Fibroblast of skin of right quadriceps (primary cell): ENCODE results near the gene ILDR1.

Source experiments
- DNase-seq: peaks from one replicate; pipeline ENCODE4 v3.0.0-alpha.2; 2013

Gene ILDR1

DNA sequence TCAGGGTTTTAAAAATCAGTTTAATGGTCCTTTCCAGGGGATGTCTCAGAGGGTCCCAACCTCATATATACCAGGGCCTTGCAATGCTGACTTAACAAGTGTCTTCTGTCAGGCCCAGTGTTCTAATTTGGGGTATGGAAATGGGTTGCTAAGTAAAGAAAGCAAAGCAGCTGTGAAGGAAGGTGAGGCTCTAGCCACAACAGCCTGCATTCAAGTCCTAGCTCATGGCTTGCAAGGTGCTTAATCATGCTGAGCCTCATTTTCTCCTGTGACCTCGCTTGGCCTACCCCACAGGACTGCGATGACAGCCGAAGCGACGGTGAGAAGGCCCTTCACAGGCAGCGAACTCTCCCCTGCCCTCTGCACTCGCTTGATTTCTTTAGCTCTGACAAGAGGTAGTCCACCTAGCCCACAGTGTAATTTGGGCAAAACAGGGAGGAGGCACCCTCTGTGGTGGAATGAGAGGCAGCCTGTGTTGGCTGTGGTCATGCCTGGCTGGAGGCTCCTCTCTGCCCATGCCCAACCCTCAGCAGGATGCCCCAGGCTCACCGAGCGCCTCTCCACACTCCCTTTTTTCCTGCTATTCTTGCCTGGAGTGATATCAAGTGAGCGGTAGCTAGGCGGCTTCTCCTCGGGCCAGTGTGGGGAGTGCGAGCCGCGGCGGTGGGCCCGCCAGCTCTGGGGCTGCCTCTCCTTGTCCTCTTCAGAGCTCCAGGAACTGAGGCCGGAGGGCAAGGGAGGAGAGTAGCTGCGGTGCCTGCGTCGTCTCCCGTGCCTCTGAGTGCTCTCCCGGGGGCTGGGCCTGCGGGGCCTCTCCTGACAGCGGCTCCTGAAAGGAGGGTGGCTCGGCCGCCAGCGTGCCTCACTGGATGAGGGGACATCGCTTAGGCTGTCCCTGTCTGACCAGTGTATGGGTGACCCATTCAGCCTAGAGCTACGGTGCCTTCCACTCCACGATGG is 29.2 kb downstream of the ILDR1 start:
- DNase-seq: no peak

DNA sequence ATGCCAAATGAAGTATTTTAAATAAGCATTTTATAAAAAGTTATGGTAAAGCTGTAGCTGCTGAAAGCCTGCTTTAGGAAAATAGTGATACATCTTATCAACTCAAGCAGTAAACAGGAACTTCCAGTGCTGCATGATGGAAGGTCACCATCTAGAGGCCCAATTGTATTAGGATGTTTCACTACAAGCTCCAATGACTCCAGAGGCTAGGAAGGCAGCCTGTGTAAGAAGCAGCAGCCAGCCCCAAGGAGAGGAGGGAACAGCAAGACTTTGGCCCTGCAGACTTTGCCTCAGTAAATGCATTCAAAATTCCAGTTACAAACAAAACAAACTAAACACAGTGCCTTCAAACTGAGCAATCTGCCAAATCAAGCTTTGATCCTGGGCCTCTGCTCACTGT is 32.1 kb downstream of the ILDR1 start:
- DNase-seq: no peak

DNA sequence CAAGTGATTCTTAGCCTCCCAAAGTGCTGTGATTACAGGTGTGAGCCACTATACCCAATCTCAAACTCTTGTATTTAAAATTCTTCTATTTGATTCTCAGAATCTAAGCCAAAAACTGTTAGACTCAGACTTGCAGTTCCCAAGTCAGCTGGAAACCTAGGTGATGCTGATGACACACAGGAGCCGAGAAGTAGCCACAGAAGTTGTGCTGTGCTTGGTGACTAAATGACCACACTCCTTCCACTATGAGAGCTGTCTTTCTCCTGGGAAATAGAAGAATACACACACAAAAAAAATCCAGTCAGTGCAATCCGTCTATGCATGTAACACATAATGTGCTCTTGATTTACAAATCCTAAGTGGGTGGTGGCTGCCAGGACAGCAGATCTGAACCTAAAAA is 33.9 kb downstream of the ILDR1 start:
- no peak for DNase-seq

DNA sequence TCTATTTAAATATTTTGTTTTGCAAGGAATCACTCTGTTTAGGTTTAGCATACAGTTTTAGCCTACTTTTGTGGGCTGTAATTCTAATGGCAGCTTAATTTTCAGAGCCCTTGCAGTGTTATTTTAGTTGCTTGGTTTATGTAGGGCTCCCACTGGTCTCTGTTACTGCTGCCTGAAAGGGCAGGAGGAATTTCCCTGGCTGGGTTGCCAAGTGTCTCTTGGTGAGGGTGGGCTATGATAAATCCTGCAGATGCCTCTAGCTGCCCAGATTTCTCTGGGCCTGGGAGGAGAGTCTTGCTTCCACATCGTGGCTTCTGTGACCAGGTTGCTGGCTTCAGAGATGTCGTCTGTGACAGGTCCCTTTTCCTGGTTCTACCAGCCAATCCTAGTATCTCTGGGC is 36.2 kb downstream of the ILDR1 start:
- DNase-seq: no peak

DNA sequence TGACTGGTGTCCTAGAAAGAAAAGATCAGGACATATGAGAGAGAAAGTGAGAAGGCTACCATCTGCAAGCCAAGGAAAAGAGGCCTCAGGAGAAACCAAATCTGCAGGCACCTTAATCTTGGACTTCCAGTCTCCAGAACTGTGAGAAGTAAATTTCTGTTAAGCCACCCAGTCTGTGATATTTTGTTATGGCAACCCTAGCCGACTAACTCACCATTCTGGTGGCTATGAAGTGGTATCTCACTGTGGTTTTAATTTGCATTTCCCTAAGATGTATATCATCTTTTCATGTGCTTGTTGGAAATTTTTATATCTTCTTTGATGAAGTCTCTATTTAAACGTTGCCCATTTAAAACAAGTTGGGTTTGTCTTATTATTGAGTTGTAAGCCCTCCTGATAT is 40.6 kb downstream of the ILDR1 start:
- DNase-seq: no peak

DNA sequence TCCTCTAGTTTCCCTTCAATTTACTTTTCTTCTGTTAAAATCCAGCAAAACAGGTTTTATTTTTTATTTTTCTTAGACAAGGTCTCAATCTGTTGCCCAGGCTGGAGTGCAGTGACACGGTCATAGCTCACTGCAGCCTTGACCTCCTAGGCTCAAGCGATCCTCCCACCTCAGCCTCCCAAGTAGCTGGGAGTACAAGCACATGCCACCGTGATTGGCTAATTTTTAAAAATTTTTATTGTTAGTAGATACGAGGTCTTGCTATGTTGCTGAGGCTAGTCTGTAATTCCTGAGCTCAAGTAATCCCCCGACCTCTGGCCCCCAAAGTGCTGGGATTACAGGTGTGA is 41.6 kb downstream of the ILDR1 start:
- DNase-seq: no peak

DNA sequence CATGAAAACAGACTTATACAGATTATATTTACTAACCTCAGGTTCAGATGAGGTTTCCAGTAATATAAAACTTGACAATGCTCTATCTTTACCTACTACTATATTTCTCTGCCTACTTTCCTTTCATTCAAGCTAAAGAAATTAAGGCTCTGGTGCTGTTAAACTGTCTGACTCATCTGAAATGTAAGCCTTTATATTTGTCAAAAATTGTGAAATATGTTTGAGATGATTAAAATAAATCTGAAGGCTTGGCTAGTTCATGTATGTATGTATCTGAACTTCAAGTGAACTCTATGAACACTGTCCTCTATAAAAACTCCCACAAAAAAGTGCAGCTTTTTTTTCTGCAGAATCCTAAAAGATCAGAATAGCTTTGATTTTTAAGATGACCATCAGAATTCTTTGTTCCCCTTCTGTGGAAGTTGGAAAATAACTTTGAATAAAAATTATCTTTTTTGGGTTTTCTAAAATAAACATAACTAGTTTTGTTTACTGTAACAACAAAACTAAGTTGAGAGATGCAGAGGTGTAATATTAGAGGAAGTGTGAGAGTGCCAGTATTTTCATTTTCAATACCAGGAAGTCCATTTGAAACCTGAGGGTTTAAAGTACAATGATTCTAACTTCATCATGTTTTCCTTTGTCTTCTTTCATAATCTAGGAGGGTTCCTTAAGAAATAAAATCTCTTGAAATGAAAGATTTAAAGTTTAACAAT is 42.2 kb downstream of the ILDR1 start:
- DNase-seq: no peak

DNA sequence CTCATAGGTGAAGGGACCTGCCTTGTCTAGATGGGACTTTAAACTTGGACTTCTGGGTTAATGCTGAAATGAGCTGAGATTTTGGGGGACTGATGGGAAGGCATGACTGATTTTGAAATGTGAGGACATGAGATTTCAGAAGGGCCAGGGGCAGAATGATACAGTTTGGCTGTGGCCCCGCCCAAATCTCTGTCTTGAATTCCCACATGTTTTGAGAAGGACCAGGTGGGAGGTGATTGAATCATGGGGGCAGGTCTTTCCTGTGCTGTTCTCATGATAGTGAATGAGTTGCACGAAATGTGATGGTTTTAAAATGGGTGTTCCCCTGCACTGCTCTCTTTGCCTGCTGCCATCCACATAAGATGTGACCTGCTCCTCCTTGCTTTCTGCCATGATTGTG is 42.8 kb downstream of the ILDR1 start:
- no peak for DNase-seq

DNA sequence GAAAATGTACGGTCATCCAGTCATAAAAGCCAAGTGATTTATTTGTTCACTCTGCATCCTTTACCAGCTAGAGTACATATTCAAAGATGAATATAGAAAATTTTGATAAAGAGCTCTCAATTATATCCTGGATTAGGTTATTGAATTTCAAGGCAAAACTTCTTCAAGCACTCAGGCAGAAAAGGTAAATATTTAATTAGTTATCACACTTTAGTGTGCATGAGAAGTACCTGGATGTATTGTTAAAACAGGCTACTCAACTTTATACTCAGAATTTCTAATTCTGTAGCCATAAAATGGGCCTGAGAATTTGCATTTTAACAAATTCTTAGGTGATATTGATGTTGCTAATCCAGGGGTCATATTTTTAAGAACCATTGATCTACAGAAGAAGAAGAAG is 45.3 kb downstream of the ILDR1 start:
- no peak for DNase-seq

DNA sequence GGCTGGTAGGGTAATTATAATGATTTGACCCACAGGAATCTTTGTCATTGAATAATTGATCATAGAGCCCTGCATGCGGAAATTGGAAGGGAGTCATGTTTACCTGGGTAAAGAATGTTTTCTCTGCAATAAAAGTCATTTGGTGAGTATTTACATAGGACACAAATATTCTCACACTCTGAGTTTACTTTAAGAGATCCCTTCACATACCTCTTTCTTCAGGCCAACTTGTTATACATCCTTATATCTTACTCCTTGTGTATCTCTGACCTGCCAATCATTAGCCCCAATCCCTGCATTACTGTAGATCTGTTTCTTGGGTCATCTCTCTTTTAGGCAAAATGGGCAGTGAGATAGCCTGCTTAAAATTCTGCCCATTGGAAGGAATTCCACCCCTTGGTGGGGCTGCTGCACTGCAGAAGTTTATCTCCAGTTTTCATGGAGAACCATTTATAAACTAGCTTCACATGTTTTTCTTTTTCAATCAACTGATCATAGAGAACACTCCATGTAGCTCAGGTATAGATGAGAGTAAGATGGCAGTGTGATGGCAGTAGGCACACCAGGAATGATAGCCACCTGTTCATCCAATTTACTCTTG is 46.2 kb downstream of the ILDR1 start:
- no peak for DNase-seq

DNA sequence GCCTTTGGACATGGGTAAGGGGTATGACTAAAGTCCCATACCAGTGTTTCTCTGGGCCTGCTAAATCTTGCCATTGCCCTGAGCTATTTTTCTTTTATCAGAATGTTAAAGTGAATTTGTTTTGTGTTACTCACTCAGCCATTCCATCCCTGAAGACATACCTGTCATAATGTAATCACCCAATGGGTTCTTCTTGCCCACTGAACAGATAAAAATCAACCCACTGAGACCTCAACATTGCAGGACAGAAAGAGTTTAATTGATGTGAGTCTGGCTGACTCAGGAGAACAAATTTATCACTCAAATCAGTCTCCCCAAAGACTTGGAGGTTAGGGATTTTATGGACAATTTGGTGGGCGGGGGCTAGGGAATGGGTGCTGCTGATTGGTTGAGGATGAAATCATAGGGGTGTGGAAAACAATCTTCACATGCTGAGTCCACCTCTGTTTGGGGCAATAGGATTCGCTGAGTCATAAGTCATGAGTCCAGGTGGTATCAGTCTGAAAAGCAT is 47.4 kb downstream of the ILDR1 start:
- no peak for DNase-seq

DNA sequence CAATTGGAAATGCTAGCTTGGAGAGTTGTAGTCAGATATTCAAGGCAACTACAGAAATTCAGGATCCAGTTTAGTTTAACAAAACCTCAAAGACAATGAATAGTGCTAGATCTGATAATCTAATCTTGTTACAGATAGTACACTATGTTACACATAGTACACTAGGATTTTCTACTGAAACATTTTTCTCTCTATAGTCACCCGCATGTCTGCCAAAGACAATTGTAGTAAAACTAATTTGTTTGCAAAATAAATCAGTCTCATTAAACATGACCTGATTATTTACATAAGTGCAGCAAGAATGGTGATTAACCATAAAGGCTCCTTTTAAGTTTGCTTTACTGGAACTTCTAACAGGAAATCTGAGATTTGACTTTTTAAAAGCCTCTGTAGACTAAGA is 52.0 kb downstream of the ILDR1 start:
- peak; percentile 1 for DNase-seq

DNA sequence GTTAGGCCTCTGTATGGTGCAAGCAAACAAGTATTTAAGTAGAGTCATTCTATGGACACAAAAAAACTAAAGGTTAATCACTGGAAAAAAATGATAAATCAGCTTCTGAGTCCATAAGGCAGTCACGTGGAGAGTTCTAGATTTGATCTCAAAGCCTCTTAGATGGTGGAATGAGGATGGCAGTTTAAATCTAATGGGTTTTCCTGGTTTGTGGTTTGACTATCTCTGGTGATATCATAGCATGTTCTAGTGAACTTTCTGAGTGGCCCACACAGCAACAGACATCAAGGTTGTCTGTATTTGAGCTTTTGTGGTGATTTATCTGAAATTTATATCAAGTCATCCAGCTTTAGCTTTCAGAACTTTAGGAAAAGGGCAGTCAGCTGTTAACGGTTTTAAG is 52.4 kb downstream of the ILDR1 start:
- no peak for DNase-seq

DNA sequence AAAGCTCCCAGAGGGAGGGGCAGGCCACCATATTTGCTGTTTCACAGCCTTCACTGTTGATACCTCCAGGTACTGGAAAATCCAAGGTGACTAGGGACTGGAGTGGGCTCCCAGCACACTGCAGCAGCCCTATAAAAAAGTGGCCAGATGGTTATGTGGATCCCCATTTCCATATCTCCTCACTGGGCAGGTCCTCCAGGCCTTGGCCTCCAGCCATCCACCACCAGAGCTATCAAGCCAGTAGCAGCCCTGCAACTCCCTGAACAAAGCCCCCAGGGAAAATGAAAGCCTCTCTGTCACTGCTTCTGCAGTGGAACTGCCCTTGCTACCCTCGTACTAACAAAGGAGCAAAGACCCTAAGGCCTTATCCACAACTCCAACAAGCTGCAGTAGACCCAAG is 58.4 kb downstream of the ILDR1 start:
- DNase-seq: no peak

DNA sequence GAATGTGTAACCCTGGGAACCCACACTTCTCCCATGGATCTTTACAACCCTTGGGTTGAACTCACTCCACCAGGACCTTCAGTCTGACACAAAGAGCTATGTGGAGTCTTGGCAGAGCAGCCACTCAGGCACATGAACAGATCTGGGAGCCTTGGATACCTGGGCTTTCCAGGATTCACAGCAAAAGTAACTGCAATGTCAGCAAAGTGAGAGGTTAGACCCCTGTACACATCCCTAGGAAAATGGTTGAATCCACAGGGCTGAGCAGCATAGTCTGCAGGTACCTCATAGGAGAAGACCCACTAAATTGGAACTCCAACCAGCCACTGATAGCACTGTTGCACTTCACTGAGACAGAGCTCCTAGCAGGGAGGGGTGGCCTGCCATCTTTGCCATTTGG is 59.6 kb downstream of the ILDR1 start:
- no peak for DNase-seq

DNA sequence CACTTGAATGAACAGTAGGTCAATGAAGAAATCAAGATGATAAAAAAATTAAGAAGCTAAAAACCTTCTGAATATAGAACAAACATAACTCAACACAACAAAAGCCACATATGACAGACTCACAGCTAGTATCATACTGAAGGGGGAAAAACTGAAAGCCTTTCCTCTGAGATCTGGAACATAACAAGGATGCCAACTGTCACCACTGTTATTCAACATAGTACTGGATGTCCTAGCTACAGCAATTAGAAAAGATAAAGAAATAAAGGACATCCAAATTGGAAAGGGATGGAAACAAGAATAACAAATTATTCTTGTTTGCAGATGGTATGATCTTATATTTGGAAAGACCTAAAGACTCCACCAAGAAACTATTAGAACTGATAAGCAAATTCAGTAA is 60.8 kb downstream of the ILDR1 start:
- DNase-seq: no peak

DNA sequence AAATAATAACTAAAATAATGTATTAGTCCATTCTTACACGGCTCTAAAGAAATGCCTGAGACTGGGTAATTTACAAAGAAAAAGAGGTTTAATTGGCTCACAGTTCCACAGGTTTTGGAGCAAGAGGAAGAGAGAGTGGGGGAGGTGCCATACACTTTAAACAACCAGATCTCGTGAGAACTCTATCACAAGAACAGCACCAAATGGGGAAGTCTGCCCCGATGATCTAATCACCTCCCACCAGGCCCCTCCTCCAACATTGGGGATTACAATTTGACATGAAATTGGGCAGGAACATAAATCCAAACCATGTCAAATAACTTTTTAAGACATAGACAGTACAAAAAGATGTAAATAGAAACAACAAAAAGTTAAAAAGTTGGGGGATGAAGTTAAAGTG is 63.2 kb downstream of the ILDR1 start:
- no peak for DNase-seq

DNA sequence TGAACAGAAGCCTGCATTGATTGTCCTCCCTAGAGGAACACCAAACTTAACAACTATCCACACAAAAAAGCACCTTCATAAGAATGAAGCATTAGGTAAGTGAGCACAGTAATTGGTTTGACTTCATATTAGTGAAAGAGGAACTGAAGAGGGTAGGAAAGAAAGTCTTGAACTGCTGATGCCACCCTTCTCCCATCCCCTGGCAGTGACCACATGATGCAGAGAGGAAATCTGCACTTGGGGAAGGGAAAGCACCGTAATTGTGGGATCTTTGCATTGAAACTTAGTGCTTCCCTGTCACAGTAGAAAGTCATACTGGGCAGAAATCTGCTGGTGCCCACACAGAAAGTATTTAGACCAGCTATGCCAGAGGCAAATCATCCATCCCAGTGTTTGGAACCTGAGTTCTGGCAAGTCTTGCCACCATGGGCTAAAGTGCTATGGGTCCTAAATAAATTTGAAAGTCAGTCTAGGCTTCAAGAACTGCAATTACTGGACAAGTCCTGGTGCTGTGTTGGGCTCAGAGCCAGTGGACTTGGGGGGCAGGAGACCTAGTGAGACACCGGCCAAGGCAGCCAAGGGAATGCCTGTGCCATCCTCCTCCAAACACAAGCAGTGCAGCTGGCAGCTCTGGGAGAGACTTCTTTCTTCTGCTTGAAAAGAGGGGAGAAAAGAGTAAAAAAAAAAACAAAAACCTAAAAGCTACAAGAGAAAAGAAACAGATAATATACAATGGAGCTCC is 64.2 kb downstream of the ILDR1 start:
- no peak for DNase-seq

DNA sequence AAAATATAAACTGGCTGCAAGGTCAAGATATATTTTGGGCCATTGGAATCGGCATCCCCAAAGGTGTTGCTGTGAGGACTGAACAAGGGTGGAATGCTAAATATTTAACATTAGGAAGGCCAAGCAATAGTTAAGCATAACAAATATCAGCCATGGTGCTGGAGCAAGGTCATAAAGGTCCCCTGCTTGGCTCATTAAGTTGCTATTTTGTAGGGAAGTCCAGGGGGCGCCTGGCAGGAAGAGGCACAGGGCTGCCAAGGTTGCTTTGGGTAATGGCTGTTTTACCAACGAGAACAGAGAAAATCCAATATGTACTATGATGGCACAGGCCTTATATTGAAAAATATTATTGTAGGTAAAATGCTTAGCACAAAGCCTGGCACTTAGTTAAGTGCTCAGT is 65.7 kb downstream of the ILDR1 start:
- DNase-seq: no peak

DNA sequence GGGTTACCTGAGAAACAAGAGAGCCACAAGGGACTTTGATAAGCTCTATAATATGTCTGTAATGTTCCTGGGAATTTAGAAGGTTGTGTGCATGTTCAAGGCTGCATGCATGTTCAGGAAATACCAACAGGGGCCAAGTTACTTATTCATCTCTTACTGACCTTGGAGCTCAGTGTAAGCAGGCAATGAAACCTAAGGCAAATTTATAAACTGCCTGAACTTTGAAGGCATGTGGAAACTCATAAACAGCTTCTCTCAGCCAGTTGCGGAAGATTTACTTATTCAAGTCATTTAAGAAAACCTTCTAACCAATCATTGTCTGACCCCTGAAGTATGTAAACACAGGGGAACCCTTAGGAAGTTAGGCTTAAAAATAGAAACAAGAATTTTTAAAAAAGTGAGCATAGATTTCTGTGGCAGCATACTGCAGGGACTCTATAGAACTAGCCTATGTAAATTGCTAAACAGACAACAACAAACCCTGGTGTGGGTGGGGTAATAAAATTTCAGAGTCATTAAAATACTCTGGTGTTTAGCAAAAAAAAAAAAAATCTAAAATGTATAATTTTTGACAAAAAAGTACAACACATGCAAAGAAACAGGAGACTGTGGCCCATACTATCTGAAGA is 70.6 kb downstream of the ILDR1 start:
- no peak for DNase-seq

DNA sequence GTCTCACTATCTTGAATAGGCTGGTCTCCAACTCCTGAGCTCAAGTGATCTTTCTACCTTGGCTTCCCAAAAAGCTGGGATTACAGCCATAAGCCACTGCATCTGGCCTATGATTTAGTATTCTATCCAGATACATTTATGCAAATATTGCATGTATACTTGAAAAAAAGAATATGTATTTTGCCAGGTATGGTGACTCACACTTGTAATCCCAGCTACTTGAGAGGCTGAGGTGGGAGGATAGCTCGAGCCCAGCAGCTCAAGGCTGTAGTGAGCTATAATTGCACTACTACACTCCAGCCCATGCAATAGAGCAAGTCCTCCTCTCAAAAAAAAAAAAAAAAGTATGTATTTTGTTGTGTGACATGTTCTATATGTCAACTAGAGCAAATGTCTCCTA is 73.4 kb downstream of the ILDR1 start:
- no peak for DNase-seq

DNA sequence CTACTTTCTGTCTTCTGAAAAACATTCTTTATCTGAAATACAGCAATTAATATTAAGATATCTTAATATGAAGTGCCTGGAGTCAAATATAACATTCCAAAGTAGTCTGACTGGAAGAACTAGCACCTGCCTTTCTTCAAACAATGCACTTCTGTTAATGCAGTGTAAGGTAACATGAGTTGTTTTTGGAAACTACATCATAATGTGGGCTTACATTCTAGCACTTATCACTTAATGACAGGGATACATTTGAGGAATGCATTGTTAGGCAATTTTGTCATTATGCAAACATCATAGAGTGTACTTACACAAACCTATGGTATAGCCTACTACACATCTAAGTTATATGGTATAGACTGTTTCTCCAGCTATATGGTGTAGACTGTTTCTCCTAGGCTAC is 78.6 kb downstream of the ILDR1 start:
- DNase-seq: no peak
